ENCODE measurements around the gene OR2A25.

The OR2A25 gene

GRCh38 chr7:144110272-144110671 is 40.7 kb downstream of the OR2A25 start:
- Histone ChIP-seq H3K4me3 (ENCODE audit: extremely low read depth, insufficient read depth, low read length, poor library complexity, severe bottlenecking) (no peak overlapping the region), H3K27ac (ENCODE audit: low read depth, low read length, severe bottlenecking) (no peak overlapping the region), H3K36me3 (ENCODE audit: control insufficient read depth, insufficient read depth, low read length) (no peaks in the 10 kb centered on the region), H3K4me1 (ENCODE audit: control insufficient read depth, insufficient read depth, low read length, poor library complexity, severe bottlenecking) (no peaks in the 10 kb centered on the region), H3K9me3 (ENCODE audit: control insufficient read depth, low read length) (no peaks in the 10 kb centered on the region)
- WGBS, 2 experiments (ENCODE audit: insufficient coverage in 2 of 2): 78 to 96% methylated on average over 3 of the region's 5 CpGs

- Histone ChIP-seq H3K27ac (ENCODE audit: low read depth, low read length, severe bottlenecking) (no peak overlapping the region), H3K36me3 (ENCODE audit: control insufficient read depth, insufficient read depth, low read length) (no peaks in the 10 kb centered on the region), H3K4me3 (ENCODE audit: extremely low read depth, insufficient read depth, low read length, poor library complexity, severe bottlenecking) (no peak overlapping the region), H3K4me1 (ENCODE audit: control insufficient read depth, insufficient read depth, low read length, poor library complexity, severe bottlenecking) (no peaks in the 10 kb centered on the region), H3K9me3 (ENCODE audit: control insufficient read depth, low read length) (no peaks in the 10 kb centered on the region)
- WGBS, 2 experiments (ENCODE audit: insufficient coverage in 2 of 2): no CpG with 5 or more reads among the region's 1 CpG
These were observed 44.0 kb downstream of the OR2A25 start for GRCh38 chr7:144113651-144114050.

- no peak overlapping the region for H3K4me3 ChIP-seq (ENCODE audit: extremely low read depth, insufficient read depth, low read length, poor library complexity, severe bottlenecking)
- WGBS, 2 experiments (ENCODE audit: insufficient coverage in 2 of 2): 62 to 72% methylated on average over 5 to 7 of the region's 8 CpGs
These were observed 48.7 kb downstream of the OR2A25 start for GRCh38 chr7:144118341-144118740.

GRCh38 chr7:144122876-144123275 is 53.3 kb downstream of the OR2A25 start, which contains the start of gene OR2A14:
TSS of gene OR2A14 (plus strand) at chr7:144123176. CDS start at chr7:144129113, 5,937 bp downstream.
- H3K9me3 ChIP-seq (ENCODE audit: control insufficient read depth, low read length): no peaks in the 10 kb centered on the region
- H3K36me3 ChIP-seq (ENCODE audit: control insufficient read depth, insufficient read depth, low read length): no peaks in the 10 kb centered on the region
- WGBS, 2 experiments (ENCODE audit: insufficient coverage in 2 of 2): no CpG with 5 or more reads among the region's 1 CpG
- H3K27ac ChIP-seq (ENCODE audit: low read depth, low read length, severe bottlenecking): no peak within 1 kb of the TSS
- no peaks in the 10 kb centered on the region for H3K4me1 ChIP-seq (ENCODE audit: control insufficient read depth, insufficient read depth, low read length, poor library complexity, severe bottlenecking)
- no peak within 1 kb of the TSS for H3K4me3 ChIP-seq (ENCODE audit: extremely low read depth, insufficient read depth, low read length, poor library complexity, severe bottlenecking)

More at GRCh38 chr7:144118341-144118740, 48.7 kb downstream of the OR2A25 start:
- no peaks in the 10 kb centered on the region for H3K36me3 ChIP-seq (ENCODE audit: control insufficient read depth, insufficient read depth, low read length)
- no peaks in the 10 kb centered on the region for H3K9me3 ChIP-seq (ENCODE audit: control insufficient read depth, low read length)
- H3K4me1 ChIP-seq (ENCODE audit: control insufficient read depth, insufficient read depth, low read length, poor library complexity, severe bottlenecking): no peaks in the 10 kb centered on the region
- H3K27ac ChIP-seq (ENCODE audit: low read depth, low read length, severe bottlenecking): no peak overlapping the region
